Gastrocnemius medialis (tissue), 4 donors: ENCODE results near the gene GLCCI1.

Source experiments
- CTCF ChIP-seq, 5 experiments: fragments of 450-650 bp in 3 of 5; fragments of 200-600 bp in 2 of 5; sonication (generic) in 2 of 5; IDR thresholded peaks in 4 of 5; conservative IDR thresholded peaks in 1 of 5; 1 replicate in 4 of 5; 2 replicates in 1 of 5; pipeline ENCODE4 v1.5.1; 2016 to 2019; ENCODE audit warnings: antibody characterized with exemption in 5 of 5, mild to moderate bottlenecking in 3 of 5, moderate library complexity in 3 of 5
- POLR2A ChIP-seq, 2 donors: fragments of 450-650 bp; IDR thresholded peaks; one replicate each; pipeline ENCODE4 v1.6.1; 2017; ENCODE audit warnings: antibody characterized with exemption in 2 of 2, mild to moderate bottlenecking in 2 of 2, moderate library complexity in 2 of 2

- TF ChIP-seq CTCF (IDR thresholded peaks at IDR 0.05 in 4 of 5, conservative IDR thresholded peaks at IDR 0.05 in 1 of 5) (no peak), POLR2A (IDR thresholded peaks at IDR 0.05) (no peak)
These were observed 125.9 kb downstream of the GLCCI1 start for GRCh38 chr7:8094164-8095140.
